Fibroblast of villous mesenchyme (primary cell): Measurements from ENCODE around the gene GP9. TPM values are rescaled to one million over a fixed set of nuclear protein-coding genes. Genes with fewer than 3 reads are reported as not detected.

ENCODE experiments used
- DNase-seq: peaks from one replicate; pipeline ENCODE4 v3.0.0-alpha.2; 2010; ENCODE audit warnings: low read depth
- H3K4me3 ChIP-seq: 2 replicates; pipeline ENCODE4 v1.5.1; 2011; ENCODE audit warnings: low read depth, mild to moderate bottlenecking, low read length
- CTCF ChIP-seq: IDR thresholded peaks from 2 replicates; pipeline ENCODE4 v1.5.1; 2012; ENCODE audit warnings: low read depth, mild to moderate bottlenecking, low read length; ENCODE audit not compliant: insufficient read depth
- total RNA-seq: library from RNA; depleted of rRNA; stranded (reverse); fragments of >200 nt; gene quantifications from 2 replicates; pipeline ENCODE4 v1.2.3, GENCODE V29; 2012

The GP9 gene
- total RNA-seq, 1 donor, result not detected

- DNase-seq, result peak; percentile 89
- no peak overlapping the region for H3K4me3 ChIP-seq
- no peak for TF ChIP-seq CTCF
Observed at GRCh38 chr3:129022114-129023007, 38.2 kb upstream of the GP9 start.

- TF ChIP-seq CTCF, result no peak
- peak; percentile 17 for DNase-seq
Observed at GRCh38 chr3:129023008-129023358, 37.6 kb upstream of the GP9 start.

GRCh38 chr3:129023909-129024308 lies 36.7 kb upstream of the GP9 start:
- peak; percentile 21 for TF ChIP-seq CTCF
- peak; percentile 18 for DNase-seq
- H3K4me3 ChIP-seq, result no peak overlapping the region

More at GRCh38 chr3:129023008-129023358, 37.6 kb upstream of the GP9 start:
- no peak overlapping the region for H3K4me3 ChIP-seq

GRCh38 chr3:129025108-129025507 lies 35.5 kb upstream of the GP9 start:
- no peak for DNase-seq
- no peak for TF ChIP-seq CTCF
- H3K4me3 ChIP-seq, result no peak overlapping the region

GRCh38 chr3:129025691-129026435 lies 34.7 kb upstream of the GP9 start:
- H3K4me3 ChIP-seq, result no peak overlapping the region
- TF ChIP-seq CTCF, result no peak
- peak; percentile 67 for DNase-seq

GRCh38 chr3:129026728-129027543 lies 33.6 kb upstream of the GP9 start:
- peak overlapping the region; percentile 45 for H3K4me3 ChIP-seq
- TF ChIP-seq CTCF, result peak; percentile 20
- DNase-seq, result peak; percentile 82
